Stimulated activated CD4-positive, alpha-beta T cell treated with anti-CD3 and anti-CD28 coated beads, Interleukin-1b, Interleukin-23, amount 100 ng/mL, for 4 hours (primary cell): ENCODE measurements around the gene MAGED1.
"Not testable (repeated sequence)": the region's sequence is repeated elsewhere in the genome, so short reads cannot be mapped to it uniquely, and the experiment has no call there.

Source experiments
- DNase-seq, 2 donors: peaks; one replicate each; pipeline ENCODE4 v3.0.0-alpha.2; 2020; ENCODE audit warnings: low read depth in 2 of 2

The MAGED1 gene

DNA sequence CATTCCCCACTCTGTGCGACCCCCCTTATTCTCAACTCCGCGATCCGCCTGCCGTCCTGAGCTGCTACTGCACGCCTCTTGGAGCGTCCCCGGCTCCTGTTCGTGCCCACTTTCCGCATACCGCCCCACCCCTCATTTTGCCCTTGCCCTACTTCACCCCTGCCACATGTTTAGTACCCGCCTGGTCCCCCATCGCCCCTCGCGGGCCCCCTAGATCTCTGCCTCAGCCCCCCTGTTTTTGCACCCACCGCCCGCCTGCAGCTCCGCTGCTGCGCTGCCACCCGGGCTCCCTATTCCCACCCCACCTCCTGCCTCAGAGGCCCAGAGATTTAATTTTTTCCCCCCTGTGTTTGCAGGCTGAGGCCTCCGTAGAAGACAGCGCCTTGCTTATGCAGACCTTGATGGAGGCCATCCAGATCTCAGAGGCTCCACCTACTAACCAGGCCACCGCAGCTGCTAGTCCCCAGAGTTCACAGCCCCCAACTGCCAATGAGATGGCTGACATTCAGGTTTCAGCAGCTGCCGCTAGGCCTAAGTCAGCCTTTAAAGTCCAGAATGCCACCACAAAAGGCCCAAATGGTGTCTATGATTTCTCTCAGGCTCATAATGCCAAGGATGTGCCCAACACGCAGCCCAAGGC, 1.4 kb downstream of the MAGED1 start:
- DNase-seq: no peak

DNA sequence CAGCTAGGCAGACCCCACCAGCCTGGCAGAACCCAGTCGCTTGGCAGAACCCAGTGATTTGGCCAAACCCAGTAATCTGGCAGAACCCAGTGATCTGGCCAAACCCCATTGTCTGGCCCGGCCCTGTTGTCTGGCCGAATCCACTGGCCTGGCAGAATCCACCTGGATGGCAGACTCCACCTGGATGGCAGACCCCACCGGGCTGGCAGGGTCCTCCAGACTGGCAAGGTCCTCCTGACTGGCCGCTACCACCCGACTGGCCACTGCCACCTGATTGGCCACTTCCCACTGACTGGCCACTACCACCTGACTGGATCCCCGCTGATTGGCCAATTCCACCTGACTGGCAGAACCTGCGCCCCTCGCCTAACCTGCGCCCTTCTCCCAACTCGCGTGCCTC, 3.2 kb downstream of the MAGED1 start:
- no peak for DNase-seq

- DNase-seq: no peak
These were observed 6.3 kb downstream of the MAGED1 start for GRCh38 chrX:51899741-51900140.

DNA sequence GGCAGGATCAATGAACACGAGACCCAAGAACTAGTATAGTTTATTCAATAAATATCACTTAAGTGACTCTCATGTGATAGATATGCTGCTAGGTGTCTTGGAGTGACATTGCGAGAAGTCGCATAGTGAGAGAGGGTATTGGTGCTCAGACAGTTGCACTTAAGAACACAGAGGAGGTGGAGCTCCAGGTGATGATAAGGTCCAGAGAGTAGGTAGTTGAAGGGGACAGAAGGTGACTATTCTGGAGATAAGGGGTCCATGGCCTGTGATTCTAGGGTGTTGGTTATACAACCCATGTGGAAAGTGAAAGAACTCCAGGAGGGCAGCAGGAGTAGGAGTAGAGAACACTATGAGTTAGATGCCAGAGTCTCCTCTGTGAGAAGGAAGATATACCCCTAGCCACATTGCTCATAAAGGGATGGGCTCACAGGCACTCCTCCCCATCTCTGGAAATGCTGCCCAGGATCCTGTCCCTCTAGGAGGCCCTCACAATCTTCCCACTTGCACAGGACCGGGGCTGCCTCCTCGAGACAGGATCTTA, 9.2 kb downstream of the MAGED1 start:
- DNase-seq: no peak

GRCh38 chrX:51905152-51905551, 11.7 kb downstream of the MAGED1 start:
- not testable (repeated sequence) for DNase-seq

DNA sequence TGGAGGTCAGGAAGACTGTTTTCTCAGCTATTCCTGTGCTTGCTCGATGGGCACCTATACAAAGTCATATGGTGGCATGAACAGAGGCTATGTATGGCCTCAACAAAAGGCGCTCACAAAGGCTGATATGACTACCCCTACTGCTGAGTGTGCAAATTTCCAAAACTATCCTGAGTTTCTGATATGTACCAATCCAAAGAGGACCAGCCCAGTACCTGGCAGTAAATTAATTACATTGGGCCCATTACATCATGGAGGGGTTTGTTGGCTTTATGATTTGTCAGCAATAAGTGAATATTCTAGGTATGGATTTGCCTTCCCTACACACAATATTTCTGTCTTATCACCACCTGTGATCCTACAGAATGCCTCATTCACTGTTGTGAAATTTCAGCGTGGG, 12.3 kb downstream of the MAGED1 start:
- DNase-seq: no peak

DNA sequence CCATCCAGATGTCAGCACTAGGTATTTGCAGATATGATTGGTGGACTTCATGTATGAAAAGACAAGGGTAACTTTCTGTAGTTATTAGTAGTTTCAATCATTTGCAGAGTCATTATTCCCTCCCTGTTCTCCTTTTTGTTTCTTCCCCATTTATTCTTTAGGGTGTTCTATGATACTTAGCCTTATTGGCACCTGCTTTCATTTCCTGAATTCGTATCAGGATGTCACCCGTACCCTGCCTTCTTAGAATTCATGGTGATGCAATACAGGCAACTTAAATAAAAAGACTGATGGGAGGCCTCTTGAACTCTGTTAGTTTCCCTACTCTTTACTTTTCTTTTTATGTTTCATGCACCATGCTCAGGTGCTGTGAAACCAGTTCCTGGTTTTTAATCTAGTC, 24.2 kb downstream of the MAGED1 start:
- no peak for DNase-seq

DNA sequence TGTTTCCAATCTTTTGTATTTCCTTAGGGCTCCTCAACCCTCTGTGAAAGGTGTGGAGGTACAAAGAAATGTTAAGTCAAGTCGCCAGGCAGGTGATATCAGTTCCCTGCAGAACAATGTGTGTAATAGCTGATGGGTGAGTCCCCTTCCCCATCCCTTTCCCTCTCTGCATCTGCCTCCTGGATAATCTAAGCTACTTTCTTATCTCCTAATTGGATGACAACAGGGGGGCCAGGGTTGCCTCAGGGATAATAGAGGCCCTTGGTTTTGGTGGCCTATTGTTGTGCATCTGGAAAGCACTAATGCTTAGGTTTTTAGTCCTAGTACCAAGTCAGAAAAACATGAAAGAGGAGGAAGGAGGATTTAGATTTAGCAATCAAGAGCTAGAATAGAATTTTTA, 29.1 kb downstream of the MAGED1 start:
- DNase-seq: no peak

- DNase-seq: no peak
These were observed 38.2 kb downstream of the MAGED1 start for GRCh38 chrX:51931566-51932150.
